ENCODE measurements around the gene ROBO4.
A peak's percentile ranks its signal among the peaks of the same experiment; 100 is the strongest.

ROBO4 gene

DNA sequence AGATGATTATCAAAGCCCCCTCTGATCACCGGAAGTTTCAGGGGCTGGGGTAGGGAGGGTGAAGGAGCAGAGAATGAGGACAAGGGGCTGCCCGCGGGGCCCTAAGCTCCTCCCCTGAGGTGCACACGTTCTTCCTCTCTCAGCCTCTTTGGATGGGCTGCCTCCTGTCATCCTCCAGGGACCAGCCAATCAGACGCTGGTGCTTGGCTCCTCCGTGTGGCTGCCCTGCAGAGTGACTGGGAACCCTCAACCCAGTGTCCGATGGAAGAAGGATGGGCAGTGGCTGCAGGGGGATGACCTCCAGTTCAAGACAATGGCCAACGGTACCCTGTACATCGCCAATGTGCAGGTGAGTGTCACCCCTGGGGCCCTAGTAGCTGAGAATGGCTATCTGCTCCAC, 24.9 kb downstream of the ROBO4 start:
- peak; percentile 7 for DNase-seq (ENCODE audit: low spot score)

DNA sequence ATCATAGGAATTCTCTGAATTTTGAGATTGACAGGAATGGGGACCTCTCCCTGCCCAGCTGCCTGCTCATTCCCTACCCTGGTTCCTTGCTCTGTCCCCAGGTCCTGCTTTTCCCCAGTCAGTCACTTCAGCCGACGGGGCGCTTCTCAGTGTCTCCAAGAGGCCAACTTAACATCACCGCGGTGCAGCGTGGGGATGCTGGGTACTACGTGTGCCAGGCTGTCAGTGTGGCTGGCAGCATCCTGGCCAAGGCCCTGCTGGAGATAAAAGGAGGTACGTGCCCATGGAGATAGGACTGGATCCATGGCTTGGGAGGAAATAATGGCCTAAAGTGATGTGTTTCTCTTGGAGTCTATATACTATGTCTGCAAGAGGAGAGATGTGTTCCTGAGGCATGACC, 25.4 kb downstream of the ROBO4 start:
- peak; percentile 12 for DNase-seq (ENCODE audit: low spot score)

DNA sequence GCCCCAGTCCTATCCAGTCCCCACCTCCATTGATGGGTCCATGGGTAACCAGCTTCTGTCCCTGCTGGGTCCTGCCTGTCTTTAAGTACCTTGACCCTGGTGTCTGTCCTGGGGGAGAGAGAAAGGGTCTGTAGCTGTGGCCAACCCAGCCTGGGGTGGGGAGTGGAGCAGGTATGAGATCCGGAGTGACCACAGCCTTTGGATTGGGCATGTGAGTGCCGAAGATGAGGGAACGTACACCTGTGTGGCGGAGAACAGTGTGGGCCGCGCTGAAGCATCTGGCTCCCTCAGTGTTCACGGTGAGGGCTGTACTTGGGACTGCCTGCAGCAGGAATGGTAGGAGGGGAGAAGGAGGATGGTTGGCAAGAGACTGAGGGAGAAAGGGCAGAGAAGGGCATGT, 27.2 kb downstream of the ROBO4 start:
- DNase-seq (ENCODE audit: low spot score): no peak

DNA sequence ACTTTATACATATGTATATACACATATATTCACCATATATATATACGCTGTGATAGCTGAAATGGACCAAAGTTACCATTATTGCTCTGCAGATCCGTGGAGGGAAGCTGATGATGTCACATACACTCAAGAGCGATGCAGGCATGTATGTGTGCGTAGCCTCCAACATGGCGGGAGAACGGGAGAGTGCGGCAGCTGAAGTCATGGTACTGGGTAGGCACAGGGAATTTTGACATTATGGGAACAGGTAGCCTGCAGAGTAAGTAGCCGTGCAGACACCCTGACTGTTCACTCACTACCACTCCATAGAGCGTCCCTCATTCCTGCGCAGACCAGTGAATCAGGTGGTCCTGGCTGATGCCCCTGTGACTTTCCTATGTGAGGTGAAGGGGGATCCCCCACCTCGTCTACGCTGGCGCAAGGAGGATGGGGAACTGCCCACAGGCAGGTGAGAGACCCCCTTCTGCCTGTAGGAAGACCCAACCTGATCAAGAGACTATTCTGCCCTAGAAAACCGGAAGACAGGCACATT, 27.7 kb downstream of the ROBO4 start:
- DNase-seq (ENCODE audit: low spot score): no peak

DNA sequence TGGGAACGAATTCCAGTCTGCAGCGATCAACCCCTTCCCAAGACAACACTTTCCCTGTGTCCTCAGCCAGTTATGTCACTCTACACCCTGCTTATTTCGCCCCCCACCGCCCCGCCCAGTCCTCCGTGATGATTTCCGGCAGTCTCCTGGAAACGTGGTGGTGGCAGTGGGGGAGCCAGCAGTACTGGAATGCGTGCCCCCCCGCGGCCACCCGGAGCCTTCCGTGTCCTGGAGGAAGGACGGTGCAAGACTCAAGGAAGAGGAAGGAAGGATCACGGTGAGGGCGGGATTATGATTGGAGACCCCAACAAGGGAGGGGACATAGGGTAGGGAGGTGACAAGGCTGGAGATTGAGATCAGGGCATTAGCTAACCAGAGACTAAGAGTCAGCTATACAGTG, 28.3 kb downstream of the ROBO4 start:
- DNase-seq (ENCODE audit: low spot score): no peak

DNA sequence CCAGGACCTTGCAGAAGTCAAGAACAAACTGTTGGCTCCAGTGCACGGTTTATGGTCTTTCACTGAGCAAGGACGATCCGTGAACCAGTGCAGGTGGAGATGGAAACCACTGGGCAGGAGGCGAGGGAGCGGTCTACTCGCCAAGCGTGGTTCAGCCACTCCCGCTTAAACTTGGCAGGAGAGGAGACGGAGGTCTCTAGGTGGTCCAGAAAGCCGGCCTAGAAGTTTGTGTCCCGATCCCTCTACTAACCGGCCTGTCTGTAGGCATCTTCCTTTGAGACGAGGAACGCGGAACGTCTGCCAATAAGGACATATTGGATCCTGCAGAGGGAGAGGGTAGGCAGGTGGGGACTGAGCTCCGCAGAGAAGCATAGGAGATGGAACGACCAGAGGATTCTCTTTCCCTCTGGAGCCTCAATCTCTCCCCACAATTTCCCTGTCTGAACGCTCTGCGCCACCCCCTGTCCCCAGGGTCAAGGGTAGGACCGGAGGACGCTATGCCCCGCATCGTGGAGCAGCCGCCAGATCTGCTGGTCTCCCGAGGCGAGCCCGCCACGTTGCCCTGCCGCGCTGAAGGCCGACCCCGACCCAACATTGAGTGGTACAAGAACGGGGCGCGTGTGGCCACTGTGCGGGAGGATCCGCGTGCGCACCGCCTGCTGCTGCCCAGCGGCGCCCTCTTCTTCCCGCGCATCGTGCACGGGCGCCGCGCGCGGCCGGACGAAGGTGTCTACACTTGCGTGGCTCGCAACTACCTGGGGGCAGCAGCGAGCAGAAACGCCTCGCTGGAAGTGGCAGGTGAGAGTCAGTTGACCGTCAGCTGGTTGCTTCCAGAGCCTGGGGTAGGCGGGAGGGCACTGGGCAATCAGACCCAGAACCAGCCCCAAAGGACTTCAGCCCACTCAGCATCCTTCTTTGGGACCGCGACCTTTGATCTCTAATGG, 29.1 kb downstream of the ROBO4 start:
- DNase-seq (ENCODE audit: low spot score): no peak

DNA sequence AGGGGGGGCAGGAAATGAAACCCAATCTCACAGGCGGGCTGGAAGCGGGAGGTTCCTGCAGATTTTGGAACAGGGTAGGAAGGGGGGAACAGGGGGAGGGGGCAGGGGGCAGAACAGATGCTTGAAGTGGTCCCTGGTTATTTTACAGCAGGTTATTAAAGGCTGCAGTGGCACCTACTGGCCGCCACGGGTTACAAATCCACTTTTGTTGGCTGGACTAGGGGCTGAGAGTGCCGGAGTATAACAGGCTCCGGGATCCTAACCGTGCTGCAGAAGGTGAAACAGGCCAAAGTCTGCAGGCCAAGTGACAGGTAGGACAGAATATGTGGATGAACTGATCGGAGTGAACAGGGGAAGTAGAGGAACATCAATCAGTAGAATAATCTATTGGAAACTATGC, 30.0 kb downstream of the ROBO4 start:
- peak; percentile 70 for DNase-seq (ENCODE audit: low spot score)

DNA sequence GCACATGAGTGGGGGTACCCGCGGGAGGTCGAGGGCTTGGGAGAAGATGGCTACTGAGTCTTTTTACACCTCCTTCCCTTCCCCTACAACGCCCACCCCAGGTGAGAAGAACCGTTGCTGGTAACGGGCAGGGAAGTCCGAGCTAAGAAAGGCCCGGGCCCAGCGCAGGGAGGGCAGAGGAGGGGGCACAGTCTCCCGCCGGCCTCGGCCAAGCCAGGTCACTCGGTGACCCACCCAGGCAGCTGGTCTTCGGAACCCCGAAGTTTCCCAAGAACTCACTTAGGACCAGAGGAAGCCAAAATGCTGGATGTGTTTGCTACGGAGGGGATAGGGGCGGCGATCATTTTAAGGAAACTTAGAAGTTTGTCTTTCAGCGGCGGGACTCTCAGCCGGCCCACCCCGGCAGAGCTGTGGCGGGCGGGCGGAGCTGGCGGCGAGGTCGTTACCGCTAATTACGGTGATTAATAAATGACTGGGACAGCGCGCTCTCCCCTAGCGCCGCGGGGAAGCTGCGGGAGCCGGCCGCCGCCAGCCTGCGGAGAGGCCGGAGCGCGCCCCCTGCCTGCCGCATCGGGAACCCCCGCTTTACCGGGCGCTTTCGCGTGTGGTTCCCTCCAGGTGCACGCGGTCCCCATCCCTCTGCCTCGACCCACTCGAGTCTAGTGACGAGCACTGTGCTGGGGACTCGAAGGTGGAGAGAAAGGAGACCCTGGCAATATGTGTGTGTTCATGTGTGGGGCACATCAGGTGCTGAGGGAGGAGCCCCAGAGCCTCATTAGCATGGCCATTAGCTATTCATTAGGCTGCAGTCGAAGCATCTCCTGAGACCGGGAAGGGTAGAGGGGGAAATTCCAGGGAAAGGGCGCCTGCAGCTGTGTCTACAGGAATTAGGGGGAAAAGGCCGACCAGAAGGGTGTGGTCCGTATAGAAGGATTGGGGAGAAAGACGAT, 31.5 kb downstream of the ROBO4 start:
- peak; percentile 90 for DNase-seq (ENCODE audit: low spot score)

DNA sequence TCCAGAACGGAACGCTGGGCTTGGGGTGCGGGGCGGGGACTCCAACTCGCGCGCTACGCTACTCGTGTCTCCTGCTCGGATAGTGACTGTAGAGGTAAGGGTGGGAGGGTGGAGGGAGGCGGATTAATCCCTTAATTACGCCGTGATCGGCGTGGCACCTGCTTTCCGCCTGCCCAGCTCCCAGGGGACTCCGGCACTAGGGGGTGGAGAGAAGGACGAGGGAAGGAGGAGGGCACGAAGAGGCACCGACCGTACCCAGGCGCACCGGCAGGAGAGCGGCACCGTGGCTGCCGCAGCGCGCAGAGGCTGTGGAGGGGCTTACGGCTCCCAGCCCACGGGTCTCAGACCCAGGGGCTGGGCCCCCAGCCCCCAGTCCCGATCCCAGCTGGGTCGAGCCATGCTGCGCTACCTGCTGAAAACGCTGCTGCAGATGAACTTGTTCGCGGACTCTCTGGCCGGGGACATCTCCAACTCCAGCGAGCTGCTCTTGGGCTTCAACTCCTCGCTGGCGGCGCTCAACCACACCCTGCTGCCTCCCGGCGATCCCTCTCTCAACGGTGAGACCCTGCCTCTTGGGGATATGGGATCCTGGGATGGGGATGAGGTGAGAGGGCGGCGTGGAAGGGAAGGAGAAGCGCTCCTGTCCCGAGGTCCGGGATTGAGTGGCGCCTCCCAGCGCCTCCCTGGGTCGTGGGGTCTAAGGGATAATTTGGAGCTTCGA, 32.3 kb downstream of the ROBO4 start, which contains the start of gene ROBO3:
ROBO3 (plus strand) TSS at position 252 of the 721 bp plus-strand sequence; CDS start at position 398, 146 bp downstream.
- DNase-seq (ENCODE audit: low spot score): peak; percentile 77

DNA sequence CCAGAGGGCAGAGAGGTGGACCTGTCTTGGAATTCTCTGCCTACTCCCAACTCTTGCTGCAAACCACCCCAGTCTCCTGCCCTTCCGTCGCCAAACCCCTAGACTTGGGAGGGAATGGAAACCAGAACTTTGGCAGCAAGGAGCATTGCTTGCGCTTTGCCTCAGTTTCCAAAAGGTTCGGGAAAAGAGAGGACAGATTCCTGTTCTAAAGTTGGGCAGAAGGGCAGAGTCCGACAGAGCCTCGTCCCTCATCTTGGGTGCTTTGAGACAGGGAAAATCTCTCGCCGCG, 32.8 kb downstream of the ROBO4 start:
- no peak for DNase-seq (ENCODE audit: low spot score)

DNA sequence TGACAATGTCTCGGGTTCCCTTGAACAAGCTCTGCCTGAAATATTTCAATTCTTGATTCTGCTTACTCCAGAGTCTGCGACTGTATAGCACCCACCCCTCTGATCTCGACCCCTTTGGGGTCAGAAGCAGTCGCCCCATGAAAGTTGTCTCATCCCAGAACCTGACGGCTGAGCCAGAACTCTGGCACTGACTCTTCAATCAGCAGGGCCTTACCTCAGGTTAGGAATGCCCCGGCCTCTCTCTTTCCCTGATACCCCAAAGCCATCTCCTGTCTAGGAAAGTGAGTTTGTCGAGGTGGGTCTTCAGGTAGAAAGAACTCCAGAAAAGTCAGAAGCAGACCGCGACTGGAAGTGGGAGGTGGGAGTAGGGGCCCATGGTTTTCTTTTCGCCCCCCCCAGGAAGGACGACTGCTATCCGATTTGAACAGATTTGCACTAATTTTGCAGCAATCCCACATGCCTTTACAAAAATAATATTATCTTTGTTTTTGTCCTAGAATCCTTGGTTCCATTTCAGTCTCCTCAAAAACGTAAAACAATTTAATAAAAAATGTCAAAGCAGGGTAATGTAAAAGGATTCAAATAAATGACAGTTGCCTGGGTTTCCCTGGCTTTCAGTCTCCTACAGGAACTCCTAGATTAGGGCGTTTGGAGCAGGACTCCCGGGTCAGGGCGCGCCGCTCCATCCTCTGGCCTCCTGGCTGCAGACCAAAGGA, 33.3 kb downstream of the ROBO4 start:
- peak; percentile 10 for DNase-seq (ENCODE audit: low spot score)

DNA sequence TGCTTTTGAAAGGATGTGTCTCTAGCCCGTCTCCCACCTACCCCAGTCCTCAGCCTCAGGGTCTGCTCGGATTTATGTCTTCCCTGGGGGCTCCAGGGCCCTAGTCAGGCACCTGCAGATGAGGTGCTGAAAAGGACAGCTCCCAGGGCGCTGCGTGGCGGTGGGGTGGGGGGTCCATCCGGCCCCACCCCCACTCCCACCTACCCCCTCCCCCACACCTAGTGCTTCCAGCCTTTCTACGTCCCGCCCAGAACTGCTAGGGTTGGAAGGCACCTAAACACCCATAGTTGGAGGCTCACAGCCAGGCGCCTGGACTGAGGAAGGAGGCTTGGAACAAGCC, 33.9 kb downstream of the ROBO4 start:
- DNase-seq (ENCODE audit: low spot score): peak; percentile 14

DNA sequence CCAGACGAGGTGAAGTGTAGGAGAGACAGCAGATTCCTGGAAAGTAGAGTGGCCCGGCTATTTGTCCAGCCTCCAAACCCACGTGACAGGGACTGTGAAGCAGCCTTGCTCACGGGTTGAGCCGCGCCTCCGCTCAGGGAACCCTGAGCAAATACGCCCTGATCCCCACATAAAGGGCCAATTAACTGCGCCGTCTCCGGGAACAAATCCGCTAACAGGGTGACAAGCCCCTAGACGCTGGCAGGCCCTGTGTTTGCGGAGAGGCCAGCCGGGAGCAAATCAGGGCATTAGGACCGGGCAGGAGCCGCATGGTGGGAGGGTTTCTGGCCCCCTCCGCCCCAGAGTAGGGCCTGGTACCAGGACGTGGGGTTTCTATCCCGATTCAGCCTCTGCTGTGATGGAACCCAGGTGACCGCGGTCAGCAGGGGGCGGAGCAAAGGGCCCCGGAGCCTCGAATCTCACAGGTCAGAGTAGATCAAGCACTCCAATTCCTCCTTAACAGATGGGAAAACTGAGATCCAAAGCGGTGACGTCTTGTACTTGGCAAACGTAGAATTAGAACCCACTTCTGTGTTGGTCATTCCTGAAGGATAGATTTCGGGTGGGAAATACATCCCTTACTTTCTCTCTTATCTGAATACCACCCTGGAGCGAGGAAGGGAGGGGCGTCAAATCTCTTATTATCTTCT, 34.4 kb downstream of the ROBO4 start:
- DNase-seq (ENCODE audit: low spot score): peak; percentile 64

DNA sequence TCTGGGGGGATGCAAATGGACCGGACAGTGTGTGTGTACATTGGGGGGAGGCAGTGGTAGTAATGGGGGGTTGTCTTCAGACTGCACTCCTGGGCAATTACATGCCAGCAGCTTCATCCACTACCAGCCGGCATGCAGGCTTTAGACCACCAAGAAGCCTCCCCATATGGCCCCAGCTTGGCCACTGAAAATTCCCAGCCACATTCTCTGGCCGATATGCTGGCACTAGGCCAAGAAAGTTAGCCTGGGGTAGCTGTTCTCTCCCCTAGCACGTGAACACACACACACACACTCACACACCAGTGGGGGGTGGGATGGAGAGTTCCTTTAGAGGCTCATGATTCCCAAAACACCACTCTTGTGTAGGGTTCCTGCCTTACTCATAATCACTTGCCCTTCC, 36.0 kb downstream of the ROBO4 start:
- DNase-seq (ENCODE audit: low spot score): no peak

DNA sequence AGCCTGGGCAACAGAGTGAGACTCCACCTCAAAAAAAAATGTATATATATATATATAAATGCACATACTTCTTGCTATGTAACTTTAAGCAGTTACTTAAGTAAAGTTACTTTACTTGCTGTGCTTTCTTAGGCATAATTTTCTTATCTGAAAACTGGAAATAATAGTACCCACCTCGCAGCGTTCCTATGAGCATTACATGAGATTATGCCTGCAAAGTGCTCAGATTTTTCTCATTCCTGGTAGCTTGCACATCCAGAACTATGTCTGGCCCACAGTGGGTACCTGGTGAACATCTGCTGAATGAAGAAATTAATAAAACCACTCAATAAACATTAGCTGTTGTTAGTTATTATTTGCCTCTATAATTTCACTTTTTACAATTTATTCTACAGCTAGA, 38.5 kb downstream of the ROBO4 start:
- no peak for DNase-seq (ENCODE audit: low spot score)

DNA sequence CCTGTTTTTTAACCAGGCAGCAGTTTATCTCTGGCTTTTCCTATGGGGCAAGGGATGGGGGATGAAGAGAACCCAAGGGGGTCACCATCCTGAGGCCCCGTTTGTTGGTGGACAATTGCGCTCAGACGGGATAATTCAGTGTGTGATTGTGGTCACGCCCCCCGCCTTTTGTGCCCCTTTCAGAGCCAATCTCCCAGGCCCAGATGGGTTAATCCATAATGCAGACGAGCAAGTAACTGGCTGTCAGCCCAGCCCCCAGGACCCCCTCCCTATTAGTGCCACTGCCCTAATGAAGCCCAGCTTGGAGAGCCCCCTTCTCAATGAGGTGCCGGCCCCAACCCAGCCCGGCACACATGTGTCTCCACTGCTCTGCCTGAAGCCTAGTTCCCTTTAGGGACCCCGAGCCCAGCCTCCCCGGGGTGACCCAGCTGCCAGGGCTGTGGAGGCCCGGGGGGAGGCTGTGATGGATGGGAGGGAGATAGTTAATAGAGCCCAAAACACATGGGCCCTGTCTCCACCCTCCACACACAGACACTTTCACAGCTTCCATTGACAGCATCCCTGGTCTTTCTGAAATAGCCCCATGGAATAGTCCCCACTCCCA, 51.5 kb downstream of the ROBO4 start:
- no peak for DNase-seq (ENCODE audit: low spot score)

DNA sequence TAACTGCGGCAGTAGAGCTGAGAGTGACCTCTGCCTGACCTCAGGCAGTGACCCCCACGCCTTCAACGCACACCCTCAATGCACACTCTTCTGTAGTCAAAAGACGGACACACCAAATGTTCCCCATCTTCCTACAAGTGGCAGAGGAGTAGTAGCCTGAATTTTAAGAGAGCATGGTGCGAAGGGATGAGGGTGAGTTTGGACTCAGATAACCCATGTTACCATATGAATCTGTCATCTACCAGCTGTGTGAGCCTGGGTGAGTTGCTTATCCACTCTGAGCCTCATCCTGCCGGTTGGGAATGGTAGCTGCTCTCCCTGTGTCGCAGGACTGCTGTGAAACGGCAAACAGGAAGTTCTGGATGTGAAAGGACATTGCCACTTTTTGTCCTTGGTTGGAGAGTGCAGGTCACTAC, 53.0 kb downstream of the ROBO4 start:
- no peak for DNase-seq (ENCODE audit: low spot score)

DNA sequence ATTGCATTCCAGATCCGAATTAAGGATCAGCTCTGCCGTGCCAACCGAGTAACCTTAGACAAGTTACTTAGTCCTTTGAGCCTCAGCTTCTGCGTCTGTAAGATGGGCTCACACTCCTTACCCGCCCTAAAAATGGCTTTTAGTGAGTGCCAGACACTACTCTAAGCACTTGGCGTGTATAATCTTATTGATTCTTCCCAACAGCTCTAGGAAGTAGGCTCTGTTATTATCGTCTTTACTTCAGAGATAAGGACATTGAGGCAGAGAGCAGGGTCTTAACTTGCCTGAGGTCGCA, 54.1 kb downstream of the ROBO4 start:
- DNase-seq (ENCODE audit: low spot score): no peak

DNA sequence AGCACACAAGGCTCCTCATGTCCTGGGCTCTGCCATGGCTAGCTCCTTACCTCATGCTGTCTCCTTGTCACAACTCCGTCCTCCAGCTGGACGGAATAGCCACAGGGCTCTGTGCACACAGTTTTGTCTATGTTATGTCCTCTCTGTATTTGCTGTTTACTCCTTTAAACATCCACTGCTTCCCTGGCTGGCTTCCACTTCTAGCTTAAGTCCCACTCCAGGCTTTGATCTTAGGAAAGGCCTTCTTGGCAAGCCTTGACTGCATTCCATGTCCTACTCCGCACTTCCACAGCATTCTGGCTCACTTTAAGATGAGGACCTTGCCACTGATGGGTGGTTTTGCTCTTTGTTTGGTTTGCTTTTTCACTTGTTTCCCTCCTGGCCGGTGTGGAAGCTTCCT, 55.4 kb downstream of the ROBO4 start:
- DNase-seq (ENCODE audit: low spot score): no peak

DNA sequence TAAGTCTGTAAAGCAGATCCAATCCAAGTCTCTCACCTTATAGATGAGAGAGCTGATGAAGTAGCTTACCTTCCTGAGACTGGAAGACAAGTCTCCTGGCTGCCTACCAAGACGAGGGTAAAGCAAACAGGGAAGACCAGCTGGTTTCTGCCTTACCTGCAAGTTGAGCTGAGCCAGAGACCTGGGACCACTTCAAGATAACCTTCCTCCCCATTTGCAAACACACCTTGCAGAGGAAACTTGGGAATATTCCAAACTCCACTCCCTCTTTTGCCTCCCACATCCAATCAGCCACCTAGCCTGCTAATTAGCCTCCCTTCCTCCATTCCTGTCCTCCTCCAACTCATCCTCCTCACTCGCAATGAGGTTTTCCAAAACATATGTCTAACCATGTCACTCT, 55.8 kb downstream of the ROBO4 start:
- no peak for DNase-seq (ENCODE audit: low spot score)

DNA sequence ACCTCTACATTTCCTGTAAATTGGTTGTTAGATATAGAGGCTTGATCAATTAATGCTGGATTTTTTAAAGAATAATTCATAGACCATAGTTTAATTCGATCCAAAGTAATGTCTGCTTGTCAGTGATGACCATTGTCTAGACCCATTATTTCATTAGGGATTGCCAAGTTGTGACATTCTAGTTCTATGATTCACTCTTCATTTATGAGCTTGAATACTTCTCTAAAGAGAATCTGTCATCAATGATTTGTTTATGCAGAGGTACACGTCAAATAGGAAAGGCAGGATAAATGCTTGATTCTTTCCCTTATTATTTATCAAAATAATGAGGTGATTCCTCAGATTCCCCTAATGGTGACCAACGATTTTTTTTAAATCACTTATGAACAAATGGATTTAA, 56.5 kb downstream of the ROBO4 start:
- no peak for DNase-seq (ENCODE audit: low spot score)
